H1 (cell line): ENCODE data around the gene TMEM147. TPM values are rescaled to one million over a fixed set of nuclear protein-coding genes. Genes with fewer than 3 reads are reported as not detected.

Experiments
- CREB1 ChIP-seq: IDR thresholded peaks from 2 replicates; pipeline ENCODE4 v1.6.1; 2012; ENCODE audit warnings: inconsistent platforms
- GABPA ChIP-seq: IDR thresholded peaks from 2 replicates; pipeline ENCODE4 v1.6.1; 2011; ENCODE audit warnings: mild to moderate bottlenecking, low read length, moderate library complexity, borderline replicate concordance; ENCODE audit not compliant: insufficient read depth
- GTF2F1 ChIP-seq: IDR thresholded peaks from 2 replicates; pipeline ENCODE4 v1.6.1; 2012; ENCODE audit warnings: low read depth, low read length, improper control_type of control experiment, borderline replicate concordance
- KDM4A ChIP-seq: IDR thresholded peaks from one replicate; pipeline ENCODE4 v1.7.1; 2012; ENCODE audit warnings: low read depth, mild to moderate bottlenecking, moderate library complexity, low read length, inconsistent platforms; ENCODE audit not compliant: severe bottlenecking
- TAF1 ChIP-seq: IDR thresholded peaks from 2 replicates; pipeline ENCODE4 v1.6.1; 2011; ENCODE audit warnings: mild to moderate bottlenecking, low read depth, low read length
- polyA plus RNA-seq, 7 experiments: library from polyadenylated mRNA; depleted of rRNA in 3 of 7; stranded (reverse) in 5 of 7; unstranded in 2 of 7; fragments of >200 nt in 5 of 7; fragments of 200-250 nt in 2 of 7; gene quantifications; 1 replicate in 5 of 7; 2 replicates in 1 of 7; 4 replicates in 1 of 7; pipeline versions ENCODE4 v1.2.1 to v1.2.3, GENCODE V29; 2011 to 2013; ENCODE audit warnings: missing spikeins in 2 of 7, mixed read lengths in 2 of 7
- total RNA-seq: library from RNA; stranded (reverse); fragmentation: NEBNext Ultra II Directional; extraction: Animal tissue kit (Norgen Biotek cat#: 25700); gene quantifications from 2 replicates; pipeline ENCODE4 v1.2.1, GENCODE V29; 2021
- TF ChIP-seq, protein P1 (sequence below): IDR thresholded peaks from 2 replicates; pipeline ENCODE4 v1.6.1; 2011; ENCODE audit warnings: low read length, improper control_type of control experiment

The TMEM147 gene
- total and polyA plus RNA-seq, 2 of the 8 experiments (the other 6 are each of a cell fraction or from before 2014, with no cell fraction given): 159 to 418 TPM

DNA sequence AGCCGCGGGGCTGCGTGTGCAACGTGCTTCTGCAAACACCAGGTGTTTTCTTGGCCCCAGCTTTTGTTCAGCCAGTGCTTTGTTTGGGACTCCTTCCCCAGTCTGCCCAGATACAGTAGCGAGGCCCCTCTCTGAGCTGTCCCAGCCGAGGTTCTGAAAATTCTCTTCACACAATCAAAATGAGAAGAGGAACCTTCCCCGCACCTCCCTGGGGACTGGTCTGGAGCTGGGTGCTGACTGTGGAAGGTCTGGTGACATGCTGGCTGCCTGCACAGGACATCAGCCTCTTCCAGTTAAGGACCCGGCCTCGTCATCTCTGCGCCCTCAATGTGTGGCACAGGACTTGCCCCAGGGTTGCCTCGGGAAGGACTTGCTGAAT is 13.8 kb downstream of the TMEM147 start (continued):
- TF ChIP-seq, protein P1, sequence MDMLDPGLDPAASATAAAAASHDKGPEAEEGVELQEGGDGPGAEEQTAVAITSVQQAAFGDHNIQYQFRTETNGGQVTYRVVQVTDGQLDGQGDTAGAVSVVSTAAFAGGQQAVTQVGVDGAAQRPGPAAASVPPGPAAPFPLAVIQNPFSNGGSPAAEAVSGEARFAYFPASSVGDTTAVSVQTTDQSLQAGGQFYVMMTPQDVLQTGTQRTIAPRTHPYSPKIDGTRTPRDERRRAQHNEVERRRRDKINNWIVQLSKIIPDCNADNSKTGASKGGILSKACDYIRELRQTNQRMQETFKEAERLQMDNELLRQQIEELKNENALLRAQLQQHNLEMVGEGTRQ: no peak
- no peak for TF ChIP-seq GABPA
- TF ChIP-seq CREB1: no peak
- TF ChIP-seq TAF1: no peak
- TF ChIP-seq GTF2F1: no peak
- TF ChIP-seq KDM4A: no peak
